Activated CD4-positive, alpha-beta memory T cell treated with anti-CD3 and anti-CD28 coated beads for 36 hours (primary cell): ENCODE data around the gene NDUFAF7. TPM values are rescaled to one million over a fixed set of nuclear protein-coding genes. Genes with fewer than 3 reads are reported as not detected.

Experiments
- CTCF ChIA-PET: fragments of 350-600 bp; sonication (Branson Sonifier 250); formaldehyde crosslinking; loops from one replicate; lab custom pipeline; 2021; ENCODE audit warnings: antibody characterized with exemption, inconsistent platforms; lab: Charles Lee
- POLR2A ChIA-PET: fragments of 350-600 bp; sonication (Branson Sonifier 250); formaldehyde crosslinking; loops from one replicate; lab custom pipeline; 2021; ENCODE audit warnings: antibody characterized with exemption; lab: Charles Lee
- DNase-seq: peaks from one replicate; pipeline ENCODE4 v3.0.0-alpha.2; 2020
- H3K27ac Mint-ChIP-seq: one replicate; pipeline ENCODE4 v1.8.0; 2021; ENCODE audit warnings: mixed read lengths
- H3K27me3 Mint-ChIP-seq: one replicate; pipeline ENCODE4 v1.8.0; 2021; ENCODE audit warnings: mixed read lengths
- H3K36me3 Mint-ChIP-seq: one replicate; pipeline ENCODE4 v1.8.0; 2021; ENCODE audit warnings: mixed read lengths
- H3K4me1 Mint-ChIP-seq: one replicate; pipeline ENCODE4 v1.8.0; 2021; ENCODE audit warnings: low read depth, mixed read lengths
- H3K4me3 Mint-ChIP-seq: one replicate; pipeline ENCODE4 v1.8.0; 2021; ENCODE audit warnings: mild to moderate bottlenecking, mixed read lengths
- H3K9me3 Mint-ChIP-seq: one replicate; pipeline ENCODE4 v1.8.0; 2021; ENCODE audit warnings: mixed read lengths
- intact Hi-C: fragments of 100-400 bp; cut with micrococcal nuclease; formaldehyde crosslinking; loops from one replicate; pipeline ENCODE4 v1.15.1; 2023
- total RNA-seq, 2 experiments: library from RNA; stranded (reverse); gene quantifications; one replicate each; pipeline ENCODE4 v1.2.3, GENCODE V29; 2021

The NDUFAF7 gene
- total RNA-seq, 2 experiments from 2014 or later, result 22.8 to 23.0 TPM

- no peak for DNase-seq
- Mint-ChIP-seq H3K36me3 (peaks cover 42% of the 10 kb centered on the region), H3K4me3 (no peak overlapping the region), H3K27me3 (no peaks in the 10 kb centered on the region), H3K4me1 (no peaks in the 10 kb centered on the region), H3K9me3 (no peaks in the 10 kb centered on the region), H3K27ac (no peak overlapping the region)
- intact Hi-C loops, result no loop called here
- ChIA-PET CTCF (no interaction called here), POLR2A (no interaction called here)
Measured at GRCh38 chr2:37250869-37251740, 19.6 kb downstream of the NDUFAF7 start.

DNA sequence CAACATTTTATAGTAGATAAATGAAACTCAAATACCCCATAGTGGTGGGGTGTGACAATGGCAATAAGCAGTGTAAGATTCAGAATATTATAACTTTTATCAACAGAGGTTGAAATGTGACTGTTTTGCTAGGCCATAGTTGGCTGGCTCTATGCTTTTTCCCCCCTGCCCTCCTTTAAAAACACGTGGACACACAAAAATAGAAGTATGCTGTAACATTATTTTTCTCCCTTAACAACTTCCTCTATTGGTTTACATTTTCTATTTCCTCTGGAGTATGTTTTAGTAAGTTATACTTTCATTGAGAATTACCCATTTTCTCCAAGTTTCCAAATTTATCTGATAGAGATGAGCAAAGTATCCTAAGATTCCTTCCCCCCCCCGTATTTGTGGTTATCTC, 31.1 kb downstream of the NDUFAF7 start:
- ChIA-PET CTCF (no interaction called here), POLR2A (no interaction called here)
- Mint-ChIP-seq H3K27me3 (no peaks in the 10 kb centered on the region), H3K4me1 (peaks cover under 1% of the 10 kb centered on the region), H3K9me3 (no peaks in the 10 kb centered on the region), H3K4me3 (no peak overlapping the region), H3K36me3 (peaks cover 16% of the 10 kb centered on the region), H3K27ac (no peak overlapping the region)
- no peak for DNase-seq
- intact Hi-C loops, result no loop called here

DNA sequence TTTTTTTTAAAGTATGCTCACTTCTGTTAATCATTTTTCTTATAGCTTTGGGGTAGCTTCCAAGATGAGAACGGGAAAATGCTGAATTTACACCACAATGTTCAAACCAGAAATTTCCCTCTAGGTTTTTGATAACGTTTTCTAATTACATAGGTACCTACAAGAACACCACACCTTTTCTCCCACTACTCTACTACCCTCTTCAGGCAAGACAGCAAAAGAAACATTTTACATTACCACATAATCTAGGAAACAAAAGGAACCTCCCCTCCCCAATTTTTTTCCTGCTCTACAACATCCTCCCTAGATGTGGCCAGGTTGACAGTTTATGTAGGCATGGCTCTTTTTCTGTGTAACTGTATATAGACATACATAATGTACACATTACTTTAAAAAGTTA, 32.4 kb downstream of the NDUFAF7 start:
- ChIA-PET CTCF (no interaction called here), POLR2A (no interaction called here)
- intact Hi-C loops, result no loop called here
- Mint-ChIP-seq H3K4me1 (peaks cover 4% of the 10 kb centered on the region), H3K27me3 (no peaks in the 10 kb centered on the region), H3K36me3 (peaks cover 20% of the 10 kb centered on the region), H3K27ac (no peak overlapping the region), H3K4me3 (no peak overlapping the region), H3K9me3 (no peaks in the 10 kb centered on the region)
- DNase-seq, result no peak

DNA sequence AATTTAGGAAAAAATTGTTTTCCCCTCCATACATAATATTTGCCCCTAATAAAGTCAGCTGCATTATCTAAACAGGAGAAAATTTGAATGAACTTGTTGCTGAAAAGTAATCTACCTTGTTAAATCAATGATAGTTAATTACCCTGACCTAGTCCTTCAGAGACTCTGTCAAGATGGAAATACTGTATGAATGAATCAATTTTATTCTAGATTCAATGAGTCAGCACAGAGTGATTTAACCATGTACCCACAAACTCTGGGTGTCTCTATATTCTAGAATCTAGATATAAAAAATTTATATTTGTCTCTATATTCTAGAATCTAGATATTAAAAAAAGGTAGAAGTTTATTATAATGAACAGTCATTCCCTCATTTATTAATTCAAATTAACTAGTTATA, 36.2 kb downstream of the NDUFAF7 start:
- DNase-seq, result no peak
- no peaks in the 10 kb centered on the region for H3K27me3 Mint-ChIP-seq
- ChIA-PET POLR2A (interaction anchor here (1.6 kb wide), 1 partner anchor 36 kb away, joined by 4 read pairs; the partner anchor contains the start of genes CEBPZ and NDUFAF7), CTCF (no interaction called here)
- no peak overlapping the region for H3K27ac Mint-ChIP-seq
- no peaks in the 10 kb centered on the region for H3K9me3 Mint-ChIP-seq
- H3K4me3 Mint-ChIP-seq, result no peak overlapping the region
- peaks cover 4% of the 10 kb centered on the region for H3K4me1 Mint-ChIP-seq
- intact Hi-C loops, result no loop called here
- peaks cover 18% of the 10 kb centered on the region for H3K36me3 Mint-ChIP-seq

DNA sequence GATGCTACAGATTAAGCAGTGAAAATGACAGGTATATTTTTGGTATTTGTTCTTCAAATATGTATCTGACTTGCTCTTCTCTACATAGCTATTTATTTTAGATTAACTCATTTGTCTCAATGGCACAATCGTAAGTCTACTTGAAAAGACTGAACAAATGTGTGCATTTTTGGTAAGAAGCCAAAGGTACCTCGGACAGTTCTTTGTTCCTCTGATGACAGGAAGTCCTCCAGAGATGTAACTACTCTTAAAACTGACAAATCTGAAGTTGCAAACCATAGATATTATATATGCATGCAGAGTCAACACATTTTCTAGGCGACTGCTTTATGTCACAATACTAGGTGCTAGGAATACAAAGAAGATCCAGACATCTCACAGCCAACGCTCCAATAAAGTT, 36.7 kb downstream of the NDUFAF7 start:
- intact Hi-C loops, result no loop called here
- peaks cover 4% of the 10 kb centered on the region for H3K4me1 Mint-ChIP-seq
- H3K27me3 Mint-ChIP-seq, result no peaks in the 10 kb centered on the region
- peaks cover 18% of the 10 kb centered on the region for H3K36me3 Mint-ChIP-seq
- H3K9me3 Mint-ChIP-seq, result no peaks in the 10 kb centered on the region
- CTCF ChIA-PET, result no interaction called here
- H3K27ac Mint-ChIP-seq, result no peak overlapping the region
- DNase-seq, result no peak
- H3K4me3 Mint-ChIP-seq, result no peak overlapping the region
- POLR2A ChIA-PET, result interaction anchor here (1.6 kb wide), 1 partner anchor 36 kb away, joined by 4 read pairs; the partner anchor contains the start of genes CEBPZ and NDUFAF7

DNA sequence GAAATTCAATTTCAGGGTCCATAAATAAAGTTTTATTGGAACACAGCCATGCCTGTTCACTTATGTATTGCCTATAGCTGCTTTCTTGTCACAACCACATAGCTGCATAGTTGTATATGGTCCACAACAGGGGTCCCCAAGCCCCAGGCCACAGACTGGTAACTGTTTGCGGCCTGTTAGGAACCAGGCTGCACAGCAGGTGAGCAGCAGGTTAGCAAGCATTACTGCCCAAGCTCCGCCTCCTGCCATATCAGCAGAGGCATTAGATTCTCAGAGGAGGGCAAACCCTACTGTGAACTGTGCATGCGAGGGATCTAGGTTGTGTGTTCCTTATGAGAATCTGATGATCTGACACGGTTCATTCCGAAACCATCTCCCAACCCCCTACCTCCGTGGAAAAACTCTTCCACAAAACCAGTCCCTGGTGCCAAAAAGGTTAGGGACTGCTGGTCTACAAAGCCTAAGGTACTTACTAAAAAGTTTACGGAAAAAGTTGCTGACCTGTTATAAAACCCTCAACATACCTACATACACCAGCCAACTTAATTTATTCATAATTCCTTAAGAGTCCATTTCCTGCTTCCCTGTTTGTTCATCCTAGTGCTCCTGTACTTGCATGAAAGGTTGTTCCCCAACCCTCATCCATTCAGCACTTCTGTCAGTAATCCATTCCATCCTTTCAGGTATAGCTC, 40.1 kb downstream of the NDUFAF7 start:
- CTCF ChIA-PET, result interaction anchor here (1.3 kb wide), 1 partner anchor 124 kb away, joined by 3 read pairs; no protein-coding TSS in a partner anchor
- POLR2A ChIA-PET, result no interaction called here
- H3K36me3 Mint-ChIP-seq, result peaks cover 13% of the 10 kb centered on the region

DNA sequence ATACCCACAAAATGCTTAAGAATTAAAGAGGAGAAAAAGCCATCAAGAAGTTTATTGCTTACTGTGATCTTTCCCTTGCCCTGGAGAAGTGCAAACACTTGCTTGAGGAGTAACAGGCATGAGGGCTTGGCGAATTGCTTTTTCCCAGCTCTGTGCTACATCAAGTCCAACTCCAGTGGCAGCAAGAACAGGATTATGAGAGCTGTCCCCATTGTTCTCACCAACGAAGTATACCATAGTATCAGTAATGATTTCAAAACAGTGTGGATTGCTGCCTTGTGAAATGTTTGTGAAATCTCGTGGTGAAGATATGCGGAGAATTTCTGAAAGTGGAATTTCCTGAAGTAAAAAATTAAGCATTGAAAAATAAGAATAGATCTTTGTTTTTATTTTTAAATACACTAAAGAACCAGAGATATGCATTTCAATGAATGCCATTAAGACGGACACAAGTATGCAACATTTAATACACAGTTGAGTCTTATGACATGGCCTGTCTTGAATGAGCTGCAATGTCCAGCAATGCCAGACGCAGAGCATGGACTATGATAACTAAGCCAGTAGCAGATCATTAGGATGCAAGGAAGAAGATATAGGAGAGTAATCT, 43.0 kb downstream of the NDUFAF7 start:
- H3K4me1 Mint-ChIP-seq, result no peaks in the 10 kb centered on the region
- intact Hi-C loops, result no loop called here
- no peak overlapping the region for H3K4me3 Mint-ChIP-seq
- peaks cover 7% of the 10 kb centered on the region for H3K36me3 Mint-ChIP-seq
- POLR2A ChIA-PET, result no interaction called here
- DNase-seq, result no peak
- H3K9me3 Mint-ChIP-seq, result no peaks in the 10 kb centered on the region
- no peaks in the 10 kb centered on the region for H3K27me3 Mint-ChIP-seq
- CTCF ChIA-PET, result no interaction called here
- no peak overlapping the region for H3K27ac Mint-ChIP-seq

More for the DNA sequence above, 40.1 kb downstream of the NDUFAF7 start:
- Mint-ChIP-seq H3K27ac (no peak overlapping the region), H3K27me3 (no peaks in the 10 kb centered on the region), H3K4me3 (no peak overlapping the region), H3K4me1 (peaks cover 4% of the 10 kb centered on the region), H3K9me3 (no peaks in the 10 kb centered on the region)
- DNase-seq, result no peak
- intact Hi-C loops, result no loop called here

DNA sequence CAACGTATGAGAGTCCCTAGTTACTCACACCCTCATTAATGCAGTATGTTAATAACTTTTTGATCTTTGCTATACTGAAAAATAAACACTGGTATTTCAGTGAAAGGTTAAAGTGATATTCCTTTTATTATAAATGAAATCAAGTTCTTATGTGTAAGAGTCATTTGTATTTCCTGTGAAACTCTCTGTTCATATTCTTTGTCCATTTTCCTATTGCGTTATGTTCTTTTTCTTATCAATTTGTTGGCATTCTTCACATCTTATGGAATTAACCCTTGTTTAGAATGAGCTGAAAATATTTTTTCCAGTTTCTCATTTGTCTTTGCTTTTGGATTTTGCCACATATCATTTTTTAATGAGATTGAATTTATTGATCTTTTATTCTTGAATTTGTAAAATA, 44.8 kb downstream of the NDUFAF7 start:
- intact Hi-C loops, result no loop called here
- Mint-ChIP-seq H3K36me3 (peaks cover 7% of the 10 kb centered on the region), H3K4me3 (no peak overlapping the region), H3K27me3 (no peaks in the 10 kb centered on the region), H3K9me3 (no peaks in the 10 kb centered on the region), H3K27ac (no peak overlapping the region), H3K4me1 (no peaks in the 10 kb centered on the region)
- CTCF ChIA-PET, result no interaction called here
- POLR2A ChIA-PET, result no interaction called here
- DNase-seq, result no peak

DNA sequence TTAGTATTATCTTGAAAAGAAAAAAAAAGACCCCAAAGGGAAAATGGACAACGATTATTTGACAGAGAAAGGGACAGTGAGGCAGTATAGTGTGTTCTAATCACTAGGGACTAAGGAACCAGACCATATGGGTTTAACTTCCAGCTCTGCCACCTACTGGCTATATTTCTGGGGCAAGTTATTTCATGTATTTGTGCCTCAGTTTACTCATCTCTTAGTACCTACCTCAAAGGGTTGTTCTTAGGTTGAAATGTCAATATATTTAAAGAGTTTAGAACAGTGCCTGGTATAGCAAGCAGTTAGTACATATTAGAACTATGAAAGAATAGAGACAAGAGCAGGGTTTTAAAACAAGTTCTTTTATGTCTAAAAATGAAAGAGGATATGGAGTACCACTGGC, 50.5 kb downstream of the NDUFAF7 start:
- peaks cover 5% of the 10 kb centered on the region for H3K36me3 Mint-ChIP-seq
- CTCF ChIA-PET, result no interaction called here
- no peaks in the 10 kb centered on the region for H3K4me1 Mint-ChIP-seq
- POLR2A ChIA-PET, result no interaction called here
- DNase-seq, result no peak
- no peak overlapping the region for H3K4me3 Mint-ChIP-seq
- H3K9me3 Mint-ChIP-seq, result no peaks in the 10 kb centered on the region
- H3K27ac Mint-ChIP-seq, result no peak overlapping the region
- no peaks in the 10 kb centered on the region for H3K27me3 Mint-ChIP-seq
- intact Hi-C loops, result no loop called here

- Mint-ChIP-seq H3K4me3 (no peak overlapping the region), H3K27me3 (no peaks in the 10 kb centered on the region), H3K36me3 (peaks cover 7% of the 10 kb centered on the region), H3K27ac (no peak overlapping the region), H3K4me1 (no peaks in the 10 kb centered on the region), H3K9me3 (no peaks in the 10 kb centered on the region)
- ChIA-PET CTCF (no interaction called here), POLR2A (interaction anchor here (0.6 kb wide), 1 partner anchor 328 kb away, joined by 4 read pairs; no protein-coding TSS in a partner anchor)
- intact Hi-C loops, result no loop called here
- DNase-seq, result no peak
Measured at GRCh38 chr2:37282746-37283145, 51.3 kb downstream of the NDUFAF7 start.

DNA sequence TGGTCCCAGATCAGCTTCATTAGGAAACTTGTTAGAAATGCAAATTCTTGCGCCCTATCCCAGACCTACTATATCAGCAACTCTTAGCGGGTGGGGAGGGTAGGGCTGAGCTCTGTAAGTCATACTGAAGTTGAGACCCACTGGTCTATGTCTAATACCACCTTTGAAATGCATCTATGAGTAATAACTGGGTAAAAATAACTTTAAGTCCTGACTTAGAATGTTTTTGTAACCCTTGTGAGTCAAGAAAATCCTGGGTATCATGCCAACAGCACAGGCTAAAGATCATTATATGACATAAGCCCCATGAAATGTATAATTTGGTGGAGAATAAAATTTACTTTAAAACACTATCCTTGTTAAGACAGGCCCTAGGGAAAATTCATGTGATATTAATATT, 51.7 kb downstream of the NDUFAF7 start:
- Mint-ChIP-seq H3K9me3 (no peaks in the 10 kb centered on the region), H3K27me3 (no peaks in the 10 kb centered on the region), H3K4me1 (no peaks in the 10 kb centered on the region), H3K27ac (no peak overlapping the region), H3K4me3 (no peak overlapping the region), H3K36me3 (peaks cover 10% of the 10 kb centered on the region)
- ChIA-PET CTCF (no interaction called here), POLR2A (no interaction called here)
- no peak for DNase-seq
- intact Hi-C loops, result no loop called here

GRCh38 chr2:37284381-37284780, 52.9 kb downstream of the NDUFAF7 start:
- CTCF ChIA-PET, result interaction anchor here (1.2 kb wide), 1 partner anchor 593 kb away, joined by 4 read pairs; no protein-coding TSS in a partner anchor
- intact Hi-C loops, result no loop called here
- Mint-ChIP-seq H3K36me3 (peaks cover 11% of the 10 kb centered on the region), H3K4me1 (no peaks in the 10 kb centered on the region), H3K9me3 (no peaks in the 10 kb centered on the region), H3K27ac (no peak overlapping the region), H3K4me3 (no peak overlapping the region), H3K27me3 (no peaks in the 10 kb centered on the region)
- POLR2A ChIA-PET, result no interaction called here
- DNase-seq, result no peak
